ENCODE results near the gene GALNT18.
A peak's percentile ranks its signal among the peaks of the same experiment; 100 is the strongest.

The GALNT18 gene

GRCh38 chr11:11525283-11525682, 96.5 kb downstream of the GALNT18 start:
- DNase-seq = no peak

GRCh38 chr11:11524436-11525061, 97.3 kb downstream of the GALNT18 start:
- DNase-seq = no peak

GRCh38 chr11:11522591-11522990, 99.2 kb downstream of the GALNT18 start:
- no peak for DNase-seq

GRCh38 chr11:11521306-11522002, 100.4 kb downstream of the GALNT18 start:
- no peak for DNase-seq

- no peak for DNase-seq
Observed at GRCh38 chr11:11520231-11521015, 101.4 kb downstream of the GALNT18 start.

GRCh38 chr11:11519184-11519583, 102.6 kb downstream of the GALNT18 start:
- DNase-seq = no peak

GRCh38 chr11:11514246-11514645, 107.6 kb downstream of the GALNT18 start:
- DNase-seq = no peak

- no peak for DNase-seq
Observed at GRCh38 chr11:11513422-11513821, 108.4 kb downstream of the GALNT18 start.

- DNase-seq = no peak
Observed at GRCh38 chr11:11512929-11513328, 108.9 kb downstream of the GALNT18 start.

GRCh38 chr11:11512502-11512901, 109.3 kb downstream of the GALNT18 start:
- no peak for DNase-seq

GRCh38 chr11:11512090-11512489, 109.7 kb downstream of the GALNT18 start:
- no peak for DNase-seq

- DNase-seq = peak; percentile 10
Observed at GRCh38 chr11:11510939-11511338, 110.9 kb downstream of the GALNT18 start.

GRCh38 chr11:11505692-11506091, 116.1 kb downstream of the GALNT18 start:
- no peak for DNase-seq

- no peak for DNase-seq
Observed at GRCh38 chr11:11505190-11505589, 116.6 kb downstream of the GALNT18 start.

- DNase-seq = no peak
Observed at GRCh38 chr11:11504071-11504470, 117.7 kb downstream of the GALNT18 start.

GRCh38 chr11:11502263-11502861, 119.4 kb downstream of the GALNT18 start:
- DNase-seq = no peak

GRCh38 chr11:11501546-11502262, 120.1 kb downstream of the GALNT18 start:
- DNase-seq = no peak

- DNase-seq = no peak
Observed at GRCh38 chr11:11500744-11501487, 120.9 kb downstream of the GALNT18 start.

- DNase-seq = no peak
Observed at GRCh38 chr11:11499300-11499699, 122.5 kb downstream of the GALNT18 start.

GRCh38 chr11:11498195-11498594, 123.6 kb downstream of the GALNT18 start:
- no peak for DNase-seq

- no peak for DNase-seq
Observed at GRCh38 chr11:11496879-11497278, 124.9 kb downstream of the GALNT18 start.

- no peak for DNase-seq
Observed at GRCh38 chr11:11494348-11494747, 127.5 kb downstream of the GALNT18 start.

Measured in GOT3 (cell line).